AG09309 (cell line): ENCODE results near the gene NELFB.

Experiments
- DNase-seq: peaks from one replicate; pipeline ENCODE4 v3.0.0-alpha.2; 2010; ENCODE audit warnings: low read depth
- H3K4me3 ChIP-seq: 2 replicates; pipeline ENCODE4 v1.5.1; 2011; ENCODE audit warnings: mild to moderate bottlenecking, low read depth, low read length, moderate library complexity; ENCODE audit not compliant: control insufficient read depth
- TF ChIP-seq, protein P1 (sequence below): IDR thresholded peaks from 2 replicates; pipeline ENCODE4 v1.5.1; 2011; ENCODE audit warnings: mild to moderate bottlenecking, low read depth, low read length, inconsistent platforms; ENCODE audit not compliant: insufficient read depth, control insufficient read depth; ENCODE audit errors: missing control alignments

The NELFB gene

DNA sequence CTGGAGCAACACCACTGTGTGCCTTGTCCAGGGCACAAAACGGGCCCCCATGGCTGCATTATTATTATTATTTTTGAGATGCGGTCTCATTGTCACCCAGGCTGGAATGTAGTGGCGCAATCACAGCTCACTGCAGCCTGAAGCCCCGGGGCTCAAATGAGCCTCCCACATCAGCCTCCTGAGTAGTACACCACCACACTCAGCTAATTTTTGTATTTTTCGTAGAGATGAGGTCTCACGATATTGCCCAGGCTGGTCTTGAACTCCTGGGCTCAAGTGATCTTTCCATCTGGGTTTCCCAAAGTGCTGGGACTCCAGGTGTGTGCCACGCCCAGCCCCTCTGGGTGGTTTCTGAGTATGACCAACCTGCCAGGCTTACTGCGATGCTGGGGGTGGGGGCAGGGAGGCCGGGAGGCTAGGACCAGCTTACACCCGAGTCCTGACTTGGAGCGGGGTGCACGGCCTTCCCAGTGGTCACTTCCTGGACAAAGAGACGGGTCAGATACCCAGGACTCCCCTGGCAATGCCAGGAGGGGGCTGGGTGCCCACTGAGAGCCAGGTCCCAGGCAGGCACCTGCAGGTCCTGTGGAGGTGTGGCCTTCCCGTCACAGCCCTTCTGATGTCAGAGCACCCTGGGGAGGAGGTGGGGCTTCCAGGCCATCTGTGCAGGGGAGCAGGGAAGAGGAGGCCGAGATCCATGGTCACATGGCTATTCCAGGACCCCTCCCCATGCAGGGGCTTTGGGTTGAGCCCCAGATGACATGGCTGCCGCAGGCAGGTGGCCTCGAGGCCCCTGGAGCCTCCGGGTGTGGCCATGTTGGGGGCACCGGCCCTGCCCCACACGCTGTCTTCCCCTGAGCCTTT is 55.3 kb downstream of the NELFB start:
- no peak overlapping the region for H3K4me3 ChIP-seq
- DNase-seq = no peak
- TF ChIP-seq, protein P1, sequence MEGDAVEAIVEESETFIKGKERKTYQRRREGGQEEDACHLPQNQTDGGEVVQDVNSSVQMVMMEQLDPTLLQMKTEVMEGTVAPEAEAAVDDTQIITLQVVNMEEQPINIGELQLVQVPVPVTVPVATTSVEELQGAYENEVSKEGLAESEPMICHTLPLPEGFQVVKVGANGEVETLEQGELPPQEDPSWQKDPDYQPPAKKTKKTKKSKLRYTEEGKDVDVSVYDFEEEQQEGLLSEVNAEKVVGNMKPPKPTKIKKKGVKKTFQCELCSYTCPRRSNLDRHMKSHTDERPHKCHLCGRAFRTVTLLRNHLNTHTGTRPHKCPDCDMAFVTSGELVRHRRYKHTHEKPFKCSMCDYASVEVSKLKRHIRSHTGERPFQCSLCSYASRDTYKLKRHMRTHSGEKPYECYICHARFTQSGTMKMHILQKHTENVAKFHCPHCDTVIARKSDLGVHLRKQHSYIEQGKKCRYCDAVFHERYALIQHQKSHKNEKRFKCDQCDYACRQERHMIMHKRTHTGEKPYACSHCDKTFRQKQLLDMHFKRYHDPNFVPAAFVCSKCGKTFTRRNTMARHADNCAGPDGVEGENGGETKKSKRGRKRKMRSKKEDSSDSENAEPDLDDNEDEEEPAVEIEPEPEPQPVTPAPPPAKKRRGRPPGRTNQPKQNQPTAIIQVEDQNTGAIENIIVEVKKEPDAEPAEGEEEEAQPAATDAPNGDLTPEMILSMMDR = no peak

DNA sequence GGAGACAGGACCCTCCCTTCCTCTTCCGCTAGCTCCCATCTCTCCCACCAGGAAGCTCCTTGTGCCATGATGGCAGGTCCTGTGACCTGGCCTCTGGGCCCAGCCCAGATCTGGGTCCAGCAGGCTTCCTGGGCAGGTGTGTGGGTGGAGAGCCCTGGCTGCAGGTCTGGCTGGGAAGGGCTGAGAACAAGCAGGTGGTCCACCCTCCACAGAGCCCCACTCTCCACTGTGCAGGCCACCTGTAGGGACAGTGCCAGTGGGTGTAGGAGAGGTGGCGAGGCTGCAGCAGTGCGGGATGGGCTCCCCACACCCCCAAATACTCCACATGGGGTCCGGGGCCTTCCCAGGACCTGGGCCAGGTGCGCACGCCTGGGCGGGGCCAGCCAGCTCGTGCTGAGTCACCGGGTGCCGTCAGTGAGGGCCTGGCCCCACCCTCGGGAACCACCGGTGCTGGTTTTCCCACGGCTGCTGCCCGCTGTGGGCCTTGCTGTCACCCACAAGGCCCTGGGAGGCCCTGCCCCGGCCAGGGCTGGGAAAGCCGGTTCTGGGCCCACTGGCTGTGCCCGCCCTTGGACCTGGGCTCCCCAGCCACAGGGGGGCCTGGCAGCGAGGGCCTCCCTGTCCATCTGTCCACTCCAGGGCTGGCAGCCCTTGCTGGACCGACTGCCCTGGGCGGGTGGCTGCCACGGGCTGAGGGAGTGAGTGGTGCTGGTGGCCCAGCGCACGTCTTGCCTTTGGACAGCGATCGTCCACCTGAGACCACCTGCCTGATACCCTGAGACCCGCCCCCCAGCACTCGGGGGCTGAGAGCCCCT is 56.3 kb downstream of the NELFB start:
- TF ChIP-seq, protein P1 = no peak
- no peak overlapping the region for H3K4me3 ChIP-seq
- no peak for DNase-seq

DNA sequence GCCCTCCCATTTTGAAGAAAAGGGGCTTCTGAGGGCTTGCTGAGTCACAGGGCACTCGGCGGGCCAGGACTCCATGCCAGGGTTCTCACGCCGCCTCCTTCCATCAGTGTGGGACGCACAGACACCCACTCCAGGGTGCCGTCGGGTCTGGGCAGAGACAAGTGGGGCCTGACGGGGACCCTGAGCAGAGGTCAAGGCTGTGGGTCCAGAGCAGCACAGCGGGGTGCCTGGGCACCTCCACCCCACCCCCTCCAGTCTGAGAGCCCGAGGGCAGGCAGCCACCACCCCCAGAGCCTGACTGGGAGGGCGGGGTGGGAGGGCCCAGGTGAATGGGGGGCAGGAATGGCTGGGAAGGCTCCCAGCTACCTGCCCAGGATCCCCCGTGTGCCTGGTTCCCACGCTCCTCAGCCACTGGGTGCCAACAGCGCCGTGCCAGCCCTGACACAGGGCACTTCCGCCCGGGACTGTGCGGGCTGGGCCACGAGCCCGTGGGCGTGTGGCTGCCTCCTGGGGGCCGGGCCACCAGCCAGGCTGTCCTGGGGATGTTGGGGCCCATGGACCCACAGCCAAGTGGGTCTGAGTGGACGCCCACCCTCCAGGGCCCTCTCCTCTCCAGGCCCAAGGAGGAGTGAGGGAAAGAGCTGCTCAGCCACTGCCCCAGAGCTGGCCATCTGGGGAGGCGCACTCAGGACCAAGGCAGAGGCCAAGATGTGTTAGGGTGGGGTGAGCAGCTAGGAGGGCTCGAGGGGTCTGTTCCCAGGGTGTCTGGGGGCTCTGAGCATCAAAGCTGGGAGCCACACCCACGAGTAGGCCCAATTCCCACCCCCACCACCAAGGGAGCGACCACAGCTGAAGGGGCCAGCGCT is 57.1 kb downstream of the NELFB start:
- TF ChIP-seq, protein P1 = no peak
- no peak for DNase-seq
- H3K4me3 ChIP-seq = no peak overlapping the region

DNA sequence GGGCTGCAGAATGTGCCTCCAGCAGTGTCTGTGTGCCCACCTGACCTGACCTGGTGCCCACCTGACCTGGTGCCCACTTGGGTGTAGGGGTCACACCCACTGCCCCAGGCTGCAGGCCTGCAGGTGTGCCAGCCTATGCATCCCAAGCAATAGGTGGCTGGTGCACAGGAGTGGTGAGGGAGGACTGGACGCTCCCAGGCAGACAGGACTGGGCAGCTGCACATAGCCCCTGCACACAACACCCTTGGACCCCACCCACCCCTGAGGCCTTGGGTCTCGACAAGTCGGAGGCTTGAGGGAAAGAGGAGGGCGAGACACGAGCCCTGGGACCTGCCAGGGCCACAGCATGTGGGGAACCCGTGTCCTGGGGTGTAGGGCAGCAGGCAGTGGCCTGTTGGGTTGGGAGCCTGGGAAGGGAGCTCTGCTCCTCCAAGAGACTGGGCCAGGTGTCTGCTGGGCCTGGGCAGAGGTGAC is 57.8 kb downstream of the NELFB start:
- H3K4me3 ChIP-seq = no peak overlapping the region
- DNase-seq = no peak

DNA sequence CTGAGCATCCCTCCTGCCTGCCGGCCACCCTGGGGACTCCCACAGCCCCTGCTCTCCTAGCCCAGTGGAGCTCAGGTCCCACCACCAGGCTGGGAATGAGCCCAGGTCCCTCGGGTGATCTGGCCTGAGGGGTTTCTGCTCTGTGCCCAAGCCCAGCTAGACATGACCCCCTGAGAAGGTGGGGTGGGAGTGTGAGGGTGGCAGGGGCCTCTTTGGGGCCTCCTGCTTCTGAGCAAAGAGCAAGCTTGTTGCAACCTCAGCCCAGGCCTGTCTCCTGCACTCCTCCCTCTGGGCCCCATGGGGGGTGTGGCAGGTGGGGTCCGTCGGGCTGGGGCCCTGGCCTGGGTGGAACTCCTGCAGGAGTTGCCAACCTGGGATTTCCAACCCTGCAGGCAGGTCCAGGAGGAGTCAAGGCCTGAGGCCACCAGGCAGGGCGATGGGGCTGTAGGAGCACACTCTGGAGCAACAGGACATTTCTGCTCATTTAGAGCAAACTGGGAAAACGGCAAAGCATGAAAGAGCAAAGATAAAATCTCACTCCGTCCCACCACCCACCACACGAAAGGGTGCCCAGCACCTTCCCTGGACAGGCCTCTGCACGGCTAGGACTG is 58.3 kb downstream of the NELFB start:
- H3K4me3 ChIP-seq = no peak overlapping the region
- TF ChIP-seq, protein P1 = no peak
- DNase-seq = no peak

More for the DNA sequence above, 57.8 kb downstream of the NELFB start:
- TF ChIP-seq, protein P1 = no peak

DNA sequence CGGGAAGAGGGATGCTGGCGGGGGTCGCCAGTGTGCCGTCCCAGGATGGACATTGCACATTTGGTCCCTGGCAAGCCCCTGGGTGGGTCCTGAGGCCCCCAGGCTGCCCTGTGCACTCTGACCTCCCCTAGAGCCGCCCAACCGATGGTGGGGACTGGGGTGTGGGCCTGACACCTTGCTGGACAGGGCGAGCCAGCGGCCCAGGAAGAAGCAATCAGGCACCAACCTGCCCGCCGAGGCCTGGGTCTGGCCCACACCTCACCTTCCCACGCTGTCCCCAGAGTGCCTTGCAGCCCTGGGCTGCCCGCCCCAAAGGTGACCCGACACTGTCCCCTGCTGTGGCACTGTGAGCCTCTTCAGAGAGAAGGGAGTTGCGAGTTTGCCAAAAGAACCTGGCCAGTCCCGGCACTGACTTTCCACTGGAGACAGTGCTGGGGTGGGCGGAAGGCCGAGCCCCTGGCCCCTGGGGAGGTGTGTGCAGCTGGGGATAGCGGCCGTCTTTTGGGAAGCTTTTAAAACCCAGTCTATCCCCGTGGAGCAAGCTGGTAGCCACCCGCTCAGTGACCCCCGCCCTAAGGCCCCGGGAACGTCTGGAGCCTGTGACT is 58.9 kb downstream of the NELFB start:
- DNase-seq = no peak
- no peak overlapping the region for H3K4me3 ChIP-seq
- TF ChIP-seq, protein P1 = no peak
